ENCODE measurements around the gene TBC1D22A. TPM values are rescaled to one million over a fixed set of nuclear protein-coding genes. Genes with fewer than 3 reads are reported as not detected.

The TBC1D22A gene
- total and polyA plus RNA-seq, 10 of the 15 experiments (the other 5 are each of a cell fraction or from before 2014, with no cell fraction given), result 0.63 to 44.7 (median 27.4) TPM

DNA sequence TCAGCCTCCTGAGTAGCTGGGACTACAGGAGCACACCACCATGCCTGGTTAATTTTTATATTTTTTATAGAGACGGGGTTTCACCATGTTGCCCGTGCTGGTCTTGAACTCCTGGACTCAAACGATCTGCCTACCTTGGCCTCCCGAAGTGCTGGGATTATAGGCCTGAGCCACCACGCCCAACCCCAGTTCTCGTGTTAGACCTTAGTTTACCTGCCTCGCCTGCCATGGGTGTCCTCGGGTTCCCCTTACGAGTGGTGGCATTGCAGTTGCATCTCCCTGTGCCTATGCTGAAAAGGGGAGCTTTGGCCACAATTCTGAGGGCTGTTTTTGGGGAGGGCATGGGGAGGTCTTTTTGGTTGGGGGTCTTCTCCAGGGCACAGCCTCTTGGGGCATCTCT is 18.8 kb downstream of the TBC1D22A start:
- BruUV-seq (replicated peaks), result no TSS peak
- H3K79me2 ChIP-seq (ENCODE audit: control insufficient read depth, insufficient read depth, low read length), result peaks cover 87% of the 10 kb centered on the region
- FAIRE-seq (no peak), DNase-seq (ENCODE audit: low read depth, low spot score) (no peak), ATAC-seq (no peak)
- H3K4me2 ChIP-seq (ENCODE audit: control insufficient read depth, insufficient read depth), result no peak overlapping the region
- H3K9me3 ChIP-seq (replicated peaks; ENCODE audit: control insufficient read depth, insufficient read depth, low read length), result no peaks in the 10 kb centered on the region; the same call in 1 of the 3 replicates
- H3K4me3 ChIP-seq, result no peak overlapping the region
- SMC1A ChIA-PET (ENCODE audit: uncharacterized antibody, unreplicated experiment), result interaction anchor here (0.9 to 2.1 kb wide), 3 partner anchors 19 to 23 kb away, joined by 3 to 8 read pairs (median 3); partner anchors contain the start of gene TBC1D22A
- no peak for TF ChIP-seq EED (IDR thresholded peaks at IDR 0.05; ENCODE audit: low read depth)
- no peak for TF ChIP-seq KAT2A (conservative IDR thresholded peaks at IDR 0.05; ENCODE audit: control insufficient read depth, low read depth, low read length)
- TF ChIP-seq, protein P1, sequence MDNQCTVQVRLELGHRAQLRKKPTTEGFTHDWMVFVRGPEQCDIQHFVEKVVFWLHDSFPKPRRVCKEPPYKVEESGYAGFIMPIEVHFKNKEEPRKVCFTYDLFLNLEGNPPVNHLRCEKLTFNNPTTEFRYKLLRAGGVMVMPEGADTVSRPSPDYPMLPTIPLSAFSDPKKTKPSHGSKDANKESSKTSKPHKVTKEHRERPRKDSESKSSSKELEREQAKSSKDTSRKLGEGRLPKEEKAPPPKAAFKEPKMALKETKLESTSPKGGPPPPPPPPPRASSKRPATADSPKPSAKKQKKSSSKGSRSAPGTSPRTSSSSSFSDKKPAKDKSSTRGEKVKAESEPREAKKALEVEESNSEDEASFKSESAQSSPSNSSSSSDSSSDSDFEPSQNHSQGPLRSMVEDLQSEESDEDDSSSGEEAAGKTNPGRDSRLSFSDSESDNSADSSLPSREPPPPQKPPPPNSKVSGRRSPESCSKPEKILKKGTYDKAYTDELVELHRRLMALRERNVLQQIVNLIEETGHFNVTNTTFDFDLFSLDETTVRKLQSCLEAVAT (IDR thresholded peaks at IDR 0.05), result no peak
- TF ChIP-seq ZNF217 (IDR thresholded peaks at IDR 0.05), result no peak
- TF ChIP-seq CREB1 (IDR thresholded peaks at IDR 0.05; ENCODE audit: low read depth), result no peak
- no peak for TF ChIP-seq MXI1 (IDR thresholded peaks at IDR 0.05; ENCODE audit: low read depth, low read length)
- no peak for TF ChIP-seq SMARCA5 (IDR thresholded peaks at IDR 0.05)
- no peak for TF ChIP-seq JUNB (IDR thresholded peaks at IDR 0.05)
- TF ChIP-seq, protein P2, sequence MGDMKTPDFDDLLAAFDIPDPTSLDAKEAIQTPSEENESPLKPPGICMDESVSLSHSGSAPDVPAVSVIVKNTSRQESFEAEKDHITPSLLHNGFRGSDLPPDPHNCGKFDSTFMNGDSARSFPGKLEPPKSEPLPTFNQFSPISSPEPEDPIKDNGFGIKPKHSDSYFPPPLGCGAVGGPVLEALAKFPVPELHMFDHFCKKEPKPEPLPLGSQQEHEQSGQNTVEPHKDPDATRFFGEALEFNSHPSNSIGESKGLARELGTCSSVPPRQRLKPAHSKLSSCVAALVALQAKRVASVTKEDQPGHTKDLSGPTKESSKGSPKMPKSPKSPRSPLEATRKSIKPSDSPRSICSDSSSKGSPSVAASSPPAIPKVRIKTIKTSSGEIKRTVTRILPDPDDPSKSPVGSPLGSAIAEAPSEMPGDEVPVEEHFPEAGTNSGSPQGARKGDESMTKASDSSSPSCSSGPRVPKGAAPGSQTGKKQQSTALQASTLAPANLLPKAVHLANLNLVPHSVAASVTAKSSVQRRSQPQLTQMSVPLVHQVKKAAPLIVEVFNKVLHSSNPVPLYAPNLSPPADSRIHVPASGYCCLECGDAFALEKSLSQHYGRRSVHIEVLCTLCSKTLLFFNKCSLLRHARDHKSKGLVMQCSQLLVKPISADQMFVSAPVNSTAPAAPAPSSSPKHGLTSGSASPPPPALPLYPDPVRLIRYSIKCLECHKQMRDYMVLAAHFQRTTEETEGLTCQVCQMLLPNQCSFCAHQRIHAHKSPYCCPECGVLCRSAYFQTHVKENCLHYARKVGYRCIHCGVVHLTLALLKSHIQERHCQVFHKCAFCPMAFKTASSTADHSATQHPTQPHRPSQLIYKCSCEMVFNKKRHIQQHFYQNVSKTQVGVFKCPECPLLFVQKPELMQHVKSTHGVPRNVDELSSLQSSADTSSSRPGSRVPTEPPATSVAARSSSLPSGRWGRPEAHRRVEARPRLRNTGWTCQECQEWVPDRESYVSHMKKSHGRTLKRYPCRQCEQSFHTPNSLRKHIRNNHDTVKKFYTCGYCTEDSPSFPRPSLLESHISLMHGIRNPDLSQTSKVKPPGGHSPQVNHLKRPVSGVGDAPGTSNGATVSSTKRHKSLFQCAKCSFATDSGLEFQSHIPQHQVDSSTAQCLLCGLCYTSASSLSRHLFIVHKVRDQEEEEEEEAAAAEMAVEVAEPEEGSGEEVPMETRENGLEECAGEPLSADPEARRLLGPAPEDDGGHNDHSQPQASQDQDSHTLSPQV (IDR thresholded peaks at IDR 0.05), result no peak
- no peak for TF ChIP-seq ZZZ3 (IDR thresholded peaks at IDR 0.05; ENCODE audit: control insufficient read depth, insufficient read length, low read depth)
- TF ChIP-seq, protein P3, sequence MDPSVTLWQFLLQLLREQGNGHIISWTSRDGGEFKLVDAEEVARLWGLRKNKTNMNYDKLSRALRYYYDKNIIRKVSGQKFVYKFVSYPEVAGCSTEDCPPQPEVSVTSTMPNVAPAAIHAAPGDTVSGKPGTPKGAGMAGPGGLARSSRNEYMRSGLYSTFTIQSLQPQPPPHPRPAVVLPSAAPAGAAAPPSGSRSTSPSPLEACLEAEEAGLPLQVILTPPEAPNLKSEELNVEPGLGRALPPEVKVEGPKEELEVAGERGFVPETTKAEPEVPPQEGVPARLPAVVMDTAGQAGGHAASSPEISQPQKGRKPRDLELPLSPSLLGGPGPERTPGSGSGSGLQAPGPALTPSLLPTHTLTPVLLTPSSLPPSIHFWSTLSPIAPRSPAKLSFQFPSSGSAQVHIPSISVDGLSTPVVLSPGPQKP (IDR thresholded peaks at IDR 0.05; ENCODE audit: low read depth, low read length), result no peak
- no peak for TF ChIP-seq BMI1 (IDR thresholded peaks at IDR 0.05; ENCODE audit: borderline replicate concordance)
- TF ChIP-seq TCF12 (IDR thresholded peaks at IDR 0.05; ENCODE audit: low read depth, low read length), result no peak
- no peak for TF ChIP-seq SIX5 (IDR thresholded peaks at IDR 0.05; ENCODE audit: low read depth, low read length, severe bottlenecking)
- no peak for TF ChIP-seq ESRRA (IDR thresholded peaks at IDR 0.05; ENCODE audit: low read length)
- CTCF ChIA-PET, result interaction anchor here (2.4 to 3.2 kb wide), 2 partner anchors 22 kb away, joined by 15 to 16 read pairs; no protein-coding TSS in a partner anchor
- peaks cover 15% of the 10 kb centered on the region for H4K20me1 ChIP-seq (ENCODE audit: control insufficient read depth, insufficient read depth)
- H3K36me3 ChIP-seq (ENCODE audit: control insufficient read depth in 2 of 2, insufficient read depth in 2 of 2, low read length in 1 of 2), result peaks cover 5 to 13% of the 10 kb centered on the region in 2 experiments; a peak in 3 of 4 replicates
- 62% methylated on average over 9 of the region's 9 CpGs for WGBS (ENCODE audit: insufficient coverage, insufficient replicate concordance, low lambda C conversion rate, missing lambda C conversion rate)
- in situ Hi-C loops (cut with MboI), result no loop called here
- H3K27me3 ChIP-seq (replicated peaks in 1 of 2; ENCODE audit: control insufficient read depth in 2 of 2, insufficient read depth in 2 of 2, low read length in 1 of 2), result no peaks in the 10 kb centered on the region
- POLR2A ChIA-PET, result interaction anchor here (1.0 kb wide), 1 partner anchor 19 kb away, joined by 3 read pairs; no protein-coding TSS in a partner anchor
- no peak overlapping the region for H3K27ac ChIP-seq (ENCODE audit: control insufficient read depth, insufficient read depth)
- H3K4me1 ChIP-seq (ENCODE audit: control insufficient read depth, insufficient read depth, low read length), result peaks cover 24% of the 10 kb centered on the region
- intact Hi-C loops (cut with micrococcal nuclease; ENCODE audit: unreplicated experiment), result no loop called here
- RAD21 ChIA-PET (ENCODE audit: unreplicated experiment), result interaction anchor here (1.7 to 1.9 kb wide), 2 partner anchors 17 to 21 kb away, joined by 7 to 8 read pairs; no protein-coding TSS in a partner anchor
- no peak overlapping the region for H2AFZ ChIP-seq (ENCODE audit: control insufficient read depth, low read depth, low read length)
- no peak overlapping the region for H3K9ac ChIP-seq (ENCODE audit: control insufficient read depth, insufficient read depth, low read length)

All from GM12878 (cell line).